Activated naive CD4-positive, alpha-beta T cell treated with anti-CD3 and anti-CD28 coated beads, Interleukin-2, amount 50 U/mL, for 24 hours (primary cell): ENCODE measurements around the gene NDUFB11.

Source experiments
- H3K27ac Mint-ChIP-seq: one replicate; pipeline ENCODE4 v1.8.0; 2021; ENCODE audit warnings: mild to moderate bottlenecking, mixed read lengths
- H3K27me3 Mint-ChIP-seq: one replicate; pipeline ENCODE4 v1.8.0; 2021; ENCODE audit warnings: mixed read lengths
- H3K36me3 Mint-ChIP-seq: one replicate; pipeline ENCODE4 v1.8.0; 2021; ENCODE audit warnings: mixed read lengths
- H3K4me1 Mint-ChIP-seq: one replicate; pipeline ENCODE4 v1.8.0; 2021; ENCODE audit warnings: mixed read lengths
- H3K4me3 Mint-ChIP-seq: one replicate; pipeline ENCODE4 v1.8.0; 2021; ENCODE audit warnings: mild to moderate bottlenecking, mixed read lengths
- H3K9me3 Mint-ChIP-seq: one replicate; pipeline ENCODE4 v1.8.0; 2021; ENCODE audit warnings: mixed read lengths

The NDUFB11 gene

DNA sequence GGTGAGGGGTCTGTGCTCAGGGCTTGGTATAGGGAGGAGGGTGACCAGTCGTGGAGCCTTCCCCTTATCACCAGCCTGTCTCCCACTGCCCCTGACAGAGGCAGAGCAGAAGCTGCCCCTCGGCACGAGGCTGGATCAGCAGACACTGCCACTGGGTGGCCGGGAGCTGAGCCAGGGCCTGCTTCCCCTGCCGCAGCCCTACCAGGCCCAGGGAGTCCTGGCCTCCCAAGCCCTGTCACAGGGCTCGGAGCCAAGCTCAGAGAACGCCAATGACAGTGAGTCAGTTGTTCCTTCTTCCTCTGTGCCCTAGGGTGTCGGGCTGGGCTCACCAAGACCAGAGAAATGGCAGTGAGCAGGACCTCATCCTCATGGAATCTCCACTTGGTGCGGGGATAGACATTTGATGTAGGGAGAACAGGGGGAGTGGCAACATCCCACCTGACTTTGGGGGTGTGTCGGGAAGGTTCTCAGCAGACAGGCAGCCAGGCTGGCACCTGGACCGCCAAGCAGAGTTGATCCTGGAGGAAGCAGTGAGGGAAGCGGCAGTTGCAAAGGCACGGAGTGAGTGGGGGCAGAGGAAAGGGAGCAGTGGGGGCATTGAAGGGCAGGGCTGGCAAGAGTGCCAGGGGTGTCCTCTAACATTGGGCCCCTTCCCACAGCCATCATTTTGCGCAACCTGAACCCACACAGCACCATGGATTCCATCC lies 34.9 kb upstream of the NDUFB11 start:
- Mint-ChIP-seq H3K36me3 (no peaks in the 10 kb centered on the region), H3K4me1 (no peaks in the 10 kb centered on the region), H3K4me3 (no peak overlapping the region), H3K27me3 (no peaks in the 10 kb centered on the region), H3K9me3 (no peaks in the 10 kb centered on the region), H3K27ac (no peak overlapping the region)

DNA sequence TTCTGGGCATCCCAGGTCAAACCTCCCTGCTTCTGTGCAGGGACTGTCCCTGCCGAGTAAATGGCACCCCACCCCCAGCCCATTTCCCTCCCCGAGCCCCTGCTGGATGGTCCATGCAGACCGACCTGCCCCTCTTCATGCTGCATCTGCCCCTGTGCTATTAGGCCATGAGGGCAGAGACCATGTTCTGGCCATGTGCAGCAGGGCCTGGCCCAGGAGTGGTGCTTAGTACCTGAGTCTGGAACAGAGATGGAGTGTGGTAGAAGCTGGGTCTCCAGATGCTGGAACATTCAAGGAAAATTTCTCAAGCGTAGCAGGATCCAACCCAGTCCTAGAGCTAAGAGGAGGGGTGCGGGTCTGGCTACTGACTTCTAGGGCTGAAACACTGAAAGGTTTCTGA lies 33.8 kb upstream of the NDUFB11 start:
- Mint-ChIP-seq H3K36me3 (no peaks in the 10 kb centered on the region), H3K27ac (no peak overlapping the region), H3K27me3 (no peaks in the 10 kb centered on the region), H3K4me1 (no peaks in the 10 kb centered on the region), H3K9me3 (no peaks in the 10 kb centered on the region), H3K4me3 (no peak overlapping the region)

- no peaks in the 10 kb centered on the region for H3K36me3 Mint-ChIP-seq
These were observed 32.6 kb upstream of the NDUFB11 start for GRCh38 chrX:47177079-47177478.

DNA sequence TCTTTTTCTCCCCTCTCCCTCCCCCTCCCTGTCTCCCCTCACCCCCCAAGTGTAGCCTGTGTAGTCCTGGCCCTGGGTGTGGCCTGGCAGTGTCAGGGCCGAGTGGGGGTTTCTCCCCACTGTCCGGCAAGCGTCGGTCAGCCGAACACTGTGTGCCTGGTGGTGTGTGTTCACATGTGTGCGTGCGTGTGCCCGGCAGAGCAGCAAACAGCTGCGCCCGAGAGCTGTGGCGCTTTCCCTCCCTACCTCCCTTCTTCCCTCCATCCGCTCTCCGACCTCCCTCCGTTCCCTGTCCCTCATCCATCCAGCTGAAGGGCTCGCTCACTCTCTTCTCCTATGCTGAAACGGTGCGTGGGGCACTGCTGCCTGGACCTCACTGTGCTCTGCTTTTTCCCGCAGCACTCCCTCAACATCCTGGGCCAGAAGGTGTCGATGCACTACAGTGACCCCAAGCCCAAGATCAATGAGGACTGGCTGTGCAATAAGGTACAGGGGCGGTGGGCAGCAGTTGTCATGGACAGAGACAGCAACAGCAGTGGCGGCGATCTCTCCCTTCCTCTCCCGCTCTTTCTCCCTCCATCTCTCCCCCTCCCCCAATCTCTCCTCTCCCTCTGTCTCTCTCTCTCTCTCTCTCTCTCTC lies 31.7 kb upstream of the NDUFB11 start:
- no peaks in the 10 kb centered on the region for H3K9me3 Mint-ChIP-seq
- no peaks in the 10 kb centered on the region for H3K36me3 Mint-ChIP-seq
- no peak overlapping the region for H3K27ac Mint-ChIP-seq

More at GRCh38 chrX:47177079-47177478, 32.6 kb upstream of the NDUFB11 start:
- no peaks in the 10 kb centered on the region for H3K27me3 Mint-ChIP-seq
- H3K27ac Mint-ChIP-seq = no peak overlapping the region
- H3K4me1 Mint-ChIP-seq = no peaks in the 10 kb centered on the region
- H3K9me3 Mint-ChIP-seq = no peaks in the 10 kb centered on the region
- H3K4me3 Mint-ChIP-seq = no peak overlapping the region

DNA sequence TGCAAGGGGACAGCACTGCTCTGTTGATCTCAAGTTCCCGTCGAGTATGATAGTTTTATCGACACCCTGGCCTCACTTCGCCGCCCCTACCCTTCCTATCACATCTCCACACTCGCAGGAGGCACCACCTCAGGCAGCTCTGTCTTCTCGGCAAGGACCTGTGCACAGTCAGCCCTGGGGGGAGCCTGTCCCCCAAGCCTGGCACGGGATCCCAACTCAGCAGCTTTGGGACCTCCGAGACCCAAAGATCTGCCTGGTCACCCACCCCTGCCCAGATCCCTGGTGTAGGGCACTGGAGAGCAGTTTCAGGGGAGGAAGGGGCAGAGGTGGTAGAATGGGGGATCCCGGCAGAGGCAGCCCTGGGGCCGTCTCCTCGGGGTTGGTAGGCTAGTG lies 31.1 kb upstream of the NDUFB11 start:
- Mint-ChIP-seq H3K9me3 (no peaks in the 10 kb centered on the region), H3K27me3 (no peaks in the 10 kb centered on the region), H3K4me1 (no peaks in the 10 kb centered on the region), H3K4me3 (no peak overlapping the region), H3K36me3 (no peaks in the 10 kb centered on the region), H3K27ac (no peak overlapping the region)

More for the DNA sequence above, 31.7 kb upstream of the NDUFB11 start:
- Mint-ChIP-seq H3K4me1 (no peaks in the 10 kb centered on the region), H3K27me3 (no peaks in the 10 kb centered on the region), H3K4me3 (no peak overlapping the region)

- Mint-ChIP-seq H3K4me3 (no peak overlapping the region), H3K36me3 (no peaks in the 10 kb centered on the region), H3K27me3 (no peaks in the 10 kb centered on the region), H3K9me3 (no peaks in the 10 kb centered on the region), H3K4me1 (no peaks in the 10 kb centered on the region), H3K27ac (no peak overlapping the region)
These were observed 30.5 kb upstream of the NDUFB11 start for GRCh38 chrX:47174846-47175587.

DNA sequence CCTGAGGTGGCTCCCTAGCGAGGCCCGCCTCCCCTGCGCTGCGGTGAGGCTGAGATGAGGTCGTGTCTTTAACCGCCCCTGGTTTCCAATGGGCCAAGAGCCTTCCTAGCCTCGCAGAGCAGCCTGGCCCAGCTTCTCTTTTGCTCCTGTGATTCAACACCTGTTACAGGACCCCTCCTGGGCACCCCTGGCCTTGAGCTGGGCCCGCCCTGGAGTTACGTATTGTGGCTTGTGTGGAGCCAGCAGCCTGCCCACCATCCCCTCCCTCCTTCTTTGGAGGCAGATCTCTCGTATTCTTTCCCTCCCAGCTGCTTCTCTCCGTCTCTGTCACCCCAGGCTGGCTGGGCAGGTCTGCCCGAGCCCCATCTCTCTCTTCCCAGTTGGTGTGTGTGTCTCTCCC lies 29.9 kb upstream of the NDUFB11 start:
- no peaks in the 10 kb centered on the region for H3K9me3 Mint-ChIP-seq
- H3K27me3 Mint-ChIP-seq = no peaks in the 10 kb centered on the region
- H3K4me1 Mint-ChIP-seq = no peaks in the 10 kb centered on the region
- H3K36me3 Mint-ChIP-seq = no peaks in the 10 kb centered on the region
- H3K4me3 Mint-ChIP-seq = no peak overlapping the region
- no peak overlapping the region for H3K27ac Mint-ChIP-seq

GRCh38 chrX:47172971-47173792 lies 28.7 kb upstream of the NDUFB11 start:
- Mint-ChIP-seq H3K36me3 (peaks cover 3% of the 10 kb centered on the region), H3K4me3 (no peak overlapping the region), H3K9me3 (no peaks in the 10 kb centered on the region), H3K27ac (no peak overlapping the region), H3K4me1 (no peaks in the 10 kb centered on the region), H3K27me3 (no peaks in the 10 kb centered on the region)

GRCh38 chrX:47172549-47172948 lies 28.0 kb upstream of the NDUFB11 start:
- Mint-ChIP-seq H3K36me3 (peaks cover 3% of the 10 kb centered on the region), H3K27ac (no peak overlapping the region), H3K27me3 (no peaks in the 10 kb centered on the region)

GRCh38 chrX:47171996-47172395 lies 27.5 kb upstream of the NDUFB11 start:
- Mint-ChIP-seq H3K4me3 (no peak overlapping the region), H3K9me3 (no peaks in the 10 kb centered on the region)

More at GRCh38 chrX:47172549-47172948, 28.0 kb upstream of the NDUFB11 start:
- Mint-ChIP-seq H3K9me3 (no peaks in the 10 kb centered on the region), H3K4me1 (no peaks in the 10 kb centered on the region), H3K4me3 (no peak overlapping the region)

GRCh38 chrX:47170861-47171692 lies 26.6 kb upstream of the NDUFB11 start:
- peak overlapping the region; percentile 62 for H3K27ac Mint-ChIP-seq
- peaks cover 3% of the 10 kb centered on the region for H3K36me3 Mint-ChIP-seq
- no peaks in the 10 kb centered on the region for H3K4me1 Mint-ChIP-seq
- no peaks in the 10 kb centered on the region for H3K27me3 Mint-ChIP-seq
- H3K4me3 Mint-ChIP-seq = no peak overlapping the region
- H3K9me3 Mint-ChIP-seq = no peaks in the 10 kb centered on the region

More at GRCh38 chrX:47171996-47172395, 27.5 kb upstream of the NDUFB11 start:
- Mint-ChIP-seq H3K4me1 (no peaks in the 10 kb centered on the region), H3K36me3 (peaks cover 3% of the 10 kb centered on the region), H3K27me3 (no peaks in the 10 kb centered on the region), H3K27ac (no peak overlapping the region)

GRCh38 chrX:47169726-47170515 lies 25.4 kb upstream of the NDUFB11 start:
- Mint-ChIP-seq H3K4me3 (no peak overlapping the region), H3K36me3 (peaks cover 3% of the 10 kb centered on the region), H3K27me3 (no peaks in the 10 kb centered on the region), H3K4me1 (peaks cover 1% of the 10 kb centered on the region), H3K9me3 (no peaks in the 10 kb centered on the region), H3K27ac (no peak overlapping the region)

DNA sequence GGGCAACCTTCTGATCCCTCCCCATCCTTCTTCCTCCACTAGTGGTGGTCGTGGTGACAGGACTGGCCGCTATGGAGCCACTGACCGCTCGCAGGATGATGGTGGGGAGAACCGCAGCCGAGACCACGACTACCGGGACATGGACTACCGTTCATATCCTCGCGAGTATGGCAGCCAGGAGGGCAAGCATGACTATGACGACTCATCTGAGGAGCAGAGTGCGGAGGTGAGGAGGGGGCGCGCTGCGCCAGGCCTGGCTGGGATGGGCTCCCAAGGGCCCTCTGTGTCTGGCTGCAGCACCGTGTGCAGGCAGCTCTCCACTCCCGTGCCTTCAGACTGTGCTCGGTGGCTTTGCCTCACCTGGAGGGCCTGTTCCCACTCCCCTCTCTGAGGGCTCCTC lies 24.8 kb upstream of the NDUFB11 start:
- Mint-ChIP-seq H3K4me3 (no peak overlapping the region), H3K27me3 (no peaks in the 10 kb centered on the region), H3K36me3 (peaks cover 3% of the 10 kb centered on the region), H3K27ac (no peak overlapping the region), H3K4me1 (peaks cover 4% of the 10 kb centered on the region), H3K9me3 (no peaks in the 10 kb centered on the region)

DNA sequence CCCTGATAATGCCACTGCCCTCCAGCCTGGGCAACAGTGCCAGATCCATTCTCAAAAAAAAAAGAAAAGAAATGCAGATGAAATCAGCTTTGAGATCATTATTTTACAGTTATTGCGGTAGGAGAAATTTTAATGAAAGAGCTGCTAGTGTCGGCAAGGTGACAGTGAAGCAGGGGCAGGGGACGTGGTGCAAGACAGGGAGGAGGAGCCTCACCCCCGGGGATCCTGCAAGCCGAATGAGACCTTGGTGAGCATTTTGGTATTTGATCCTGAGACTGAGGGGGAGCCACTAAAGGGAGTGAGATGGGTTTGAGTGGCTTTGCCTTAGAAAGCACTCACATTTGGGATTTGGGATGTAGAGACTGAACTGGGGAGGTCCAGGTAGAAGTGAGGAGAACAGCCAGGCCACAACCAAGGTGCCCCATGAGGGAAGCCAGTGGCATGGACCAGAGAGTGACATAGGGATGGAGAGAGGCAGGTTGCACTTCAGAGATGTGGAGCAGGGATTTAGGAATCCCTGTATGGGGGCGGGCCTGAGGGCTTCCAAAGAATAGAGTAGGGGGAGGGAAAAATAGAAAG lies 24.1 kb upstream of the NDUFB11 start:
- Mint-ChIP-seq H3K27ac (no peak overlapping the region), H3K4me3 (no peak overlapping the region), H3K27me3 (no peaks in the 10 kb centered on the region), H3K9me3 (no peaks in the 10 kb centered on the region), H3K36me3 (peaks cover 3% of the 10 kb centered on the region), H3K4me1 (peaks cover 4% of the 10 kb centered on the region)
